ENCODE results near the gene COA8.

Gene COA8

DNA sequence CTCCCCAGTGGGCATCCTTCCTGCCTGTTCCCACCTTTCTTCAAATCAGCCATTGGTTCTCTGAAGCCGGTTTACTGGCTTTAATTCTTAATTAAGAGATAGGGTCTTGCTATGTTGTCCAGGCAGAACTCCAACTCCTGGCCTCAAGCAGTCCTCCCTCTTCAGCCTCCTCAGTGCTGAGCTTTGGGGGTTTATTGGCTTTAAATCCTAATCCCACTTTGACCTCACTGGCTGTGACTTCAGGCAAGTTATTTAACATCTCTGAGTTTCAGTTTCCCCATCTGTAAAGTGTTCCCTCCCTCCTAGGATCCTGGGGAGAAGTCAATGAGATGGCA, 35.9 kb upstream of the COA8 start:
- TF ChIP-seq, protein P1, sequence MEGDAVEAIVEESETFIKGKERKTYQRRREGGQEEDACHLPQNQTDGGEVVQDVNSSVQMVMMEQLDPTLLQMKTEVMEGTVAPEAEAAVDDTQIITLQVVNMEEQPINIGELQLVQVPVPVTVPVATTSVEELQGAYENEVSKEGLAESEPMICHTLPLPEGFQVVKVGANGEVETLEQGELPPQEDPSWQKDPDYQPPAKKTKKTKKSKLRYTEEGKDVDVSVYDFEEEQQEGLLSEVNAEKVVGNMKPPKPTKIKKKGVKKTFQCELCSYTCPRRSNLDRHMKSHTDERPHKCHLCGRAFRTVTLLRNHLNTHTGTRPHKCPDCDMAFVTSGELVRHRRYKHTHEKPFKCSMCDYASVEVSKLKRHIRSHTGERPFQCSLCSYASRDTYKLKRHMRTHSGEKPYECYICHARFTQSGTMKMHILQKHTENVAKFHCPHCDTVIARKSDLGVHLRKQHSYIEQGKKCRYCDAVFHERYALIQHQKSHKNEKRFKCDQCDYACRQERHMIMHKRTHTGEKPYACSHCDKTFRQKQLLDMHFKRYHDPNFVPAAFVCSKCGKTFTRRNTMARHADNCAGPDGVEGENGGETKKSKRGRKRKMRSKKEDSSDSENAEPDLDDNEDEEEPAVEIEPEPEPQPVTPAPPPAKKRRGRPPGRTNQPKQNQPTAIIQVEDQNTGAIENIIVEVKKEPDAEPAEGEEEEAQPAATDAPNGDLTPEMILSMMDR (IDR thresholded peaks at IDR 0.05) = no peak
- DNase-seq (ENCODE audit: low spot score) = no peak
- no peak overlapping the region for H3K4me3 ChIP-seq
- peak overlapping the region in 1 of 2 donors; percentile 94 for H3K27ac ChIP-seq

DNA sequence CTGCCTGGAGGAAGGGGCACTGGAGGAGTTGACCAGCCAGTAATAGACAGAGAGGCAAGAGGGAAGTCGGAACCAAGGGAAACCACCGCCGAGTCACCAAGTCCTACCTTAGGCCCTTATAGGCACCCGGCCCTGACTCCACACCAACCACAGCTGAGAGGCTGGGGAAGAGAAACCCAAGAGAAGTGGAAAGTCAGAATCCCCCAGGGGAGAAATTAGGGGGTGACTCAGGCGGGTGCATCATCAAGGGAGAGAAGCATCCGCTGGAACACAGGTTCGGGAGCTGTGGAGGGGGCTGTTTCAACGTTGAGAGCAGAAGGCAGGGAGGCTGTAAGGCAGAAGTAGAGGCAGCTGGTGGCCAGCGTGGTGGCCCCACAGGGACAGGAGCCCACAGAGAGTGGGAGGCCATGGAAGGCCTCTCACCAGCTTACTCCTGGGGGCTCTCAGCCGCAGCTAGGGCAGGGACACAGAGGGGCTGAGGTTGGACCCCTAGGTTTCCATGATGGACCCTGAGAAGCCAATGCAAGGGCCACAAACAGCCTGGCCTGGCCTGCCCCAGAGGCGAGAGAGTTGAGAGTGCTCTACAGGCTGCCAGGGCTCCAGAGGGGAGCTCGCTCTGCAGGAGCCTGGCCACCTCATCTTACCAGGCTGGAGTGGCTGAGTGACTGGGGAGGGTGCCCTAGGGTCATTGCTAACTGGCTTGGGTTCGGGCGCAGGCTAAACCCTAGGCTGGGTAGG, 35.2 kb upstream of the COA8 start:
- DNase-seq (ENCODE audit: low spot score) = no peak
- Histone ChIP-seq H3K27ac (peak overlapping the region; percentile 91 to 94), H3K4me3 (peak overlapping the region; percentile 95)
- TF ChIP-seq, protein P1 (IDR thresholded peaks at IDR 0.05) = no peak

DNA sequence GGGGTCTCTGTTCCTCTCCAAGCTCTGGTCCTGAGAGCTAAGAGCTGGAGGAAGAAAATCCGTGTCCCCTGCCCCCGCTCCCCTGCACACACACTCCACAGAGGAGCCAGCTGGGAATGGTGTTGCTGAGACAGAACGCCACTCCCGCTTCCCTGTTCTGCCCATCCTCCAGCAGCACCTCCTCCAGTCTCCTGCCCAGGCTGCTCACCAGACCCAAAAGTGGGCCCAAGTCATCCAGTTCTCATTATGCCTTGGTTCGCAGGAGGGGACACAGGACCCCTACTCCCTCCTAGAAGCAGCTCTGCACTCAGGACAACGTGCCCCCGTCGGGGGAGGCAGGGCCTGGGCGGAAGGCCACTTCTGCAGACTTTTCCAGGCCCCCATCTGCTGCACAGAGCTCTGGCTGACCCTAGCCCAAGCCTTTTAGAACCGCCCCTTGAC, 34.6 kb upstream of the COA8 start:
- no peak for DNase-seq (ENCODE audit: low spot score)

DNA sequence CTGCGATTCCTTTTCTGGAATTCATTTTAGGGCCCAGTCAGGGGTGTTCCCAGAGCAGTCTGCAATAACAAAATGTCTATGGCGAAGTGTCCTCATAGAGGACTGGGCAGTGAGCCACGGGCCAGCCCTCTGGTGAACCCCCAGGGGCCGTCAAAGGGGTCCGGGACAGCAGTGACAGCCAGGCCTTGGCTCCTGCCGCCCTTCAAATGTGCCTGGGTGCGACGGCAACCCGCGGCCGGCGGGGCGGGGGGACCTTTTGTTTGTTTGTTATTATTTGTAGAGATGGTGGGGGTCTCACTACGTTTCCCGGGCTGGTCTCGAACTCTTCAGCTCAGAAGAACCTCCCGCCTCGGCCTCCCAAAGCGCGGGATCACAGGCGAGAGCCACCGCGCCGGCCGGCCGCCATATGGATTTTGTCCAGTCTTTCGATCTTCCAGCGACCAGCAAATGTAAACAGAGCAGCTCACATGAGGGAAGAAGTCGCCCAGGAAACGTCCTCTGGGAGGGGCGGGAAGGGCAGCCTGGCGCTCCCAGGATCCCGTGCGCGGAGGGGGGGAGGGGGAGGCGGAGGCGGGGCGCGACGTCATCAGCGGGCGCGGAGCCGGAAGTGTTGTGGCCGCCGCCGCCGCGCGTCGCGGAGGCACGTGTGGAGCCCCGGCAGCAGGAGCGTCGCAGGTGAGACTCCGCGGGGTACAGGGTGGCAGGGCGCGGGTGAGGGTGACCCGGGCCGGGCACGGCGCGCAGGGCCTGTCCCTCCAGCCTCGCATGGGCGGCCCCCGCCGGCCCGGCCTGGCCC, 34.0 kb upstream of the COA8 start, which contains the start of gene TRMT61A:
TRMT61A (plus strand) TSS at position 610 of the 796 bp plus-strand sequence. CDS start 783 bp downstream, outside the sequence.
- peak; percentile 93 for DNase-seq (ENCODE audit: low spot score)
- peak within 1 kb of the TSS; percentile 91 to 94 for H3K27ac ChIP-seq
- TF ChIP-seq, protein P1 (IDR thresholded peaks at IDR 0.05) = no peak
- H3K4me3 ChIP-seq = peak within 1 kb of the TSS; percentile 95

More for the DNA sequence above, 34.6 kb upstream of the COA8 start:
- Histone ChIP-seq H3K27ac (peak overlapping the region; percentile 91 to 94), H3K4me3 (peak overlapping the region; percentile 95)
- TF ChIP-seq, protein P1 (IDR thresholded peaks at IDR 0.05) = no peak

DNA sequence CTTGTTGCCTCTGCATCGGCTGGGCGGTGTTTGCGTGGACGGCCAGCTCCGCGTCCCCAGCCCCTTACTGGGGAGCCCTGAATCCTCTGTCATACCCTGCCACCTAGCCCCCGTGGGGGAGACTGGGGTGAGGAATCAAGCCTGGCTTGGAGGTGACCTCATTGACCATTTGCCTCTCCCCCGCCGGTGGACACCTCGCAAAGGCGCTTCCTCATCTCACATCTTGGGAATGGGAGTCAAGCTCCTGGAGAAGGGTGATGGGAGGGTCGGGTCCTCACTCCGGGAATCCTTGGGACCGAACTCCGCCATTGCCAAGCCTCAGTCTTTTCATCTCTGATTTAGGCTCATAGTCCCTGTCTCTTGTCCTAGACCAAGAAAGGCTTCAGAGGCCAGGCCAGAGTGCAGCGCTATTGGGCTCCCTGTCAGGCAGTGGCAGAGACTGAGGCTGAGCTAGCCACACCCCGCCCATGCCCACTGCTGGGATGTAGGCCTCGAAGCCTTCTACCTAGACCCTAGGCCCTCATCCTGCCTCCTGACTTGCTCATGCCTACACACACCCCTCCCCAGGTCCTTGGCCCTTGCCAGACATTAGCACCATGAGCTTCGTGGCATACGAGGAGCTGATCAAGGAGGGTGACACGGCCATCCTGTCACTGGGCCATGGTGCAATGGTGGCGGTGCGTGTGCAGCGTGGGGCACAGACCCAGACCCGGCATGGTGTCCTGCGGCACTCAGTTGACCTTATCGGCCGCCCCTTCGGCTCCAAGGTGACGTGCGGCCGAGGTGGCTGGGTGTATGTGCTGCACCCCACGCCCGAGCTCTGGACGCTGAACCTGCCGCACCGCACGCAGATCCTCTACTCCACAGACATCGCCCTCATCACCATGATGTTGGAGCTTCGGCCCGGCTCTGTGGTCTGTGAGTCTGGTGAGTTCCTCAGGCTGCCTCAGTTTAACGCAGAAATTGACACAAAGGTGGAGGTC, 33.1 kb upstream of the COA8 start:
- TF ChIP-seq, protein P1 (IDR thresholded peaks at IDR 0.05) = no peak
- Histone ChIP-seq H3K4me3 (peak overlapping the region; percentile 95), H3K27ac (peak overlapping the region; percentile 91 to 94)
- no peak for DNase-seq (ENCODE audit: low spot score)

DNA sequence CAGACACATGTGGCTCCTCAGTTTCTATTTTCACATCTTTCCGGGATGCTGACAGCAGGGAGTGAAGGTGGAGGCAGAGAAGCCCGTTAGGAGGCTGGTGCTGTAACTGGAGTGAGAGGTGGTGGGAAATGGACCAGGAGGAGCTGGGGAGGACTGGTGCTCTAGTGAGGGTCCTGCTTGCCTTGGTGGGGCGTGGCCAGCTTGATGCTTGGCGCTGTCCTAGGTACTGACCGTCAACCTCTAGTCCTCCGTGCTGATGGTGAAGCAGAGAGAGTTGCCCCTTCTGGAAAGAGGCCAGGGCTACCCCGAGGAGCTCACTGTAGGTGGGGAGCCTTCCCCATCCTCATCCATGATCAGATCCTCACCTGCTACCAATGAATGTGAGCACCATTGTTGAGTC, 32.4 kb upstream of the COA8 start:
- TF ChIP-seq, protein P1 (IDR thresholded peaks at IDR 0.05) = no peak

More for the DNA sequence above, 32.4 kb upstream of the COA8 start:
- Histone ChIP-seq H3K27ac (no peak overlapping the region), H3K4me3 (no peak overlapping the region)
- no peak for DNase-seq (ENCODE audit: low spot score)

Data from coronary artery (tissue), 2 donors.